Measurements from ENCODE around the gene MYH14. TPM values are rescaled to one million over a fixed set of nuclear protein-coding genes. Genes with fewer than 3 reads are reported as not detected.

Gene MYH14
- polyA plus RNA-seq, 1 of the 3 experiments (the other 2 are of a cell fraction), result 0.02 TPM

DNA sequence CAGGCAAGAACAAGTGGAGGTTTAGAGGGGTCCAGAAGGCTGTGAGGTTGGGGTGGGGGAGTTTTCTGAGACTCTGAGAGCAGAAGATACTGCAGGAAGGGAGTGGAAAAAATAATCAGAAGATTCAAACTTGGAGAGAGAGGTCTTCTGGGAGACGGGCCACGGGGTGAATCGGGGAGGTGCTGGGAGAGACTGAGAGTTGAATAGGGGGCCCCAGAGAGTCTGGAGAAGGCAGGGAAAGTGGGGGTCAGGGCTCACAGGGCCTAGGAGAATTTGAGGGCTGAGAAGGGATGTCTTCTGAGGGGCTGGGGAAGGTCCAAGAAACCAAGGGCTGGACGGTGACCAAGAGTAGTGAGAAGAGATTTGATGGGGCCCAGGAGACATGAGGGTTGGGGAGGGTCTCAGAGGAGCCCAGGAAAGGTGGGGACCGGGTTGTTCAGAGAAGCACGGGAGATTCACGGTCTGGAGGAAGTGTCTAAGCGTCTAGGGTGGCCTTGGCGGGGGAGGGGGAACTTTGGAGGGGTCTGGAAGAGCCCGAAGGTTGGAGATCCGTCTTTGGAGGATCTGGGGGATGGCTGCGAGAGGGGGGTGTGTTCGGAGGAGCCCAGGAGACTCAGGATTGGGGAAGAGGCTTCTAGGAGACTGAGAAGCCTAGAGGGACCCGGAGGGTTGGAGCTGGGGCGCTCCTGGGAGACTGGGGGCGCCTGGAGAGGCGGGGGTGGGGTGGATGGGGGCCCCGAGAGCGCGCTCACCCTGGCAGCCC lies 124.2 kb downstream of the MYH14 start:
- no peaks in the 10 kb centered on the region for H3K9me3 ChIP-seq
- H3K4me1 ChIP-seq (ENCODE audit: control insufficient read depth in 1 of 2, insufficient read depth in 2 of 2, low read depth in 1 of 2, low read length in 1 of 2), result peaks cover 0 to 44% of the 10 kb centered on the region in 2 experiments; a peak in 2 of 4 replicates
- no peaks in the 10 kb centered on the region for H3K9me2 ChIP-seq
- no peaks in the 10 kb centered on the region for H3K36me3 ChIP-seq (replicated peaks in 1 of 2; ENCODE audit: control insufficient read depth in 1 of 2, insufficient read depth in 2 of 2, low read length in 1 of 2)
- H3K27me3 ChIP-seq (ENCODE audit: insufficient read depth), result peaks cover 16% of the 10 kb centered on the region; the same call in 1 of the 2 replicates
- TF ChIP-seq CHD2 (IDR thresholded peaks at IDR 0.05; ENCODE audit: low read length, partially characterized antibody) (no peak), FOXM1 (IDR thresholded peaks at IDR 0.05; ENCODE audit: low read depth) (no peak), GABPA (IDR thresholded peaks at IDR 0.05; ENCODE audit: low read depth) (no peak), FOSL2 (IDR thresholded peaks at IDR 0.05; ENCODE audit: borderline replicate concordance, low read depth) (no peak), SIN3A (IDR thresholded peaks at IDR 0.05; ENCODE audit: borderline replicate concordance, low read depth, low read length) (no peak), NFIC (IDR thresholded peaks at IDR 0.05; ENCODE audit: borderline replicate concordance) (no peak), NRF1 (IDR thresholded peaks at IDR 0.05; ENCODE audit: low read depth, low read length) (no peak), TEAD4 (IDR thresholded peaks at IDR 0.05; ENCODE audit: borderline replicate concordance, insufficient read depth) (no peak), CTCF (IDR thresholded peaks at IDR 0.05) (no peak), GATA2 (CRISPR knock-in tag; IDR thresholded peaks at IDR 0.05) (no peak), SMC3 (IDR thresholded peaks at IDR 0.05; ENCODE audit: low read depth, low read length) (no peak)
- no peak overlapping the region for H3K9ac ChIP-seq
- H2AFZ ChIP-seq (ENCODE audit: low read depth), result no peak overlapping the region
- 0 out of 2 replicates have a peak, but pooled peaks cover 3% of the 10 kb centered on the region for H4K20me1 ChIP-seq (ENCODE audit: insufficient read depth)
- peaks cover 9% of the 10 kb centered on the region for H3F3A ChIP-seq (replicated peaks; ENCODE audit: insufficient read depth)
- 45% methylated on average over 19 of the region's 20 CpGs for WGBS (ENCODE audit: low lambda C conversion rate)
- CTCF ChIA-PET, result interaction anchor here (0.7 to 2.4 kb wide), 15 partner anchors 11 to 395 kb away, joined by 3 to 17 read pairs (median 5); no protein-coding TSS in a partner anchor
- POLR2A ChIA-PET, result interaction anchor here (1.0 kb wide), 2 partner anchors 11 to 12 kb away, joined by 3 to 5 read pairs; no protein-coding TSS in a partner anchor
- H3K4me2 ChIP-seq, result no peak overlapping the region
- no peaks in the 10 kb centered on the region for H3K79me2 ChIP-seq (ENCODE audit: insufficient read depth)
- no peak for DNase-seq
- H3K4me3 ChIP-seq (ENCODE audit: low read depth in 2 of 2, low read length in 1 of 2), result no peak overlapping the region; a peak in 1 of 4 replicates
- H3K27ac ChIP-seq (ENCODE audit: low read depth in 2 of 2, low read length in 1 of 2), result no peak overlapping the region

- Histone ChIP-seq H3K27me3 (ENCODE audit: insufficient read depth) (peaks cover 16% of the 10 kb centered on the region; the same call in 1 of the 2 replicates), H3F3A (replicated peaks; ENCODE audit: insufficient read depth) (peaks cover 9% of the 10 kb centered on the region), H3K9me3 (no peaks in the 10 kb centered on the region)
These were observed 124.9 kb downstream of the MYH14 start for GRCh38 chr19:50328224-50328872.

More at GRCh38 chr19:50328224-50328872, 124.9 kb downstream of the MYH14 start:
- H3K79me2 ChIP-seq (ENCODE audit: insufficient read depth), result no peaks in the 10 kb centered on the region
- peak overlapping the region; percentile 68; the same call in 1 of the 2 replicates for H3K4me2 ChIP-seq
- DNase-seq, result peak; percentile 55
- TF ChIP-seq EZH2phosphoT487 (IDR thresholded peaks at IDR 0.05; ENCODE audit: borderline replicate concordance, low read depth), result no peak
- no peak for TF ChIP-seq EP300 (IDR thresholded peaks at IDR 0.05; ENCODE audit: borderline replicate concordance in 1 of 2, low read depth in 1 of 2, low read length in 1 of 2)
- no peak for TF ChIP-seq FOXJ3 (CRISPR knock-in tag; IDR thresholded peaks at IDR 0.05)
- no peak for TF ChIP-seq MEF2A (IDR thresholded peaks at IDR 0.05; ENCODE audit: borderline replicate concordance, low read depth)
- TF ChIP-seq TCF12 (IDR thresholded peaks at IDR 0.05), result no peak
- no peak; the same call in 1 of the 2 replicates for TF ChIP-seq MAX (IDR thresholded peaks at IDR 0.05; ENCODE audit: low read depth)
- no peak for TF ChIP-seq MXI1 (IDR thresholded peaks at IDR 0.05; ENCODE audit: low read depth, low read length)
- no peak for TF ChIP-seq FOXM1 (IDR thresholded peaks at IDR 0.05; ENCODE audit: low read depth)
- TF ChIP-seq NRF1 (IDR thresholded peaks at IDR 0.05; ENCODE audit: low read depth, low read length), result no peak
- TF ChIP-seq RAD21 (IDR thresholded peaks at IDR 0.05; ENCODE audit: low read length), result no peak
- TF ChIP-seq TEAD4 (IDR thresholded peaks at IDR 0.05; ENCODE audit: borderline replicate concordance, insufficient read depth), result no peak
- TF ChIP-seq GATA2 (CRISPR knock-in tag; IDR thresholded peaks at IDR 0.05), result no peak
- TF ChIP-seq ELF1 (IDR thresholded peaks at IDR 0.05), result no peak
- no peak for TF ChIP-seq CTCF (IDR thresholded peaks at IDR 0.05)
- 0 out of 2 replicates have a peak, but pooled peaks cover 3% of the 10 kb centered on the region for H4K20me1 ChIP-seq (ENCODE audit: insufficient read depth)
- peaks cover 7 to 51% of the 10 kb centered on the region in 2 experiments; a peak in 2 of 4 replicates for H3K4me1 ChIP-seq (ENCODE audit: control insufficient read depth in 1 of 2, insufficient read depth in 2 of 2, low read depth in 1 of 2, low read length in 1 of 2)
- H3K9me2 ChIP-seq, result no peaks in the 10 kb centered on the region
- H2AFZ ChIP-seq (ENCODE audit: low read depth), result no peak overlapping the region
- H3K27ac ChIP-seq (ENCODE audit: low read depth in 2 of 2, low read length in 1 of 2), result peak overlapping the region in 1 of 2 experiments; percentile 63; a peak in 1 of 4 replicates
- POLR2A ChIA-PET, result interaction anchor here (0.8 to 1.0 kb wide), 3 partner anchors 12 to 16 kb away, joined by 3 to 5 read pairs (median 3); no protein-coding TSS in a partner anchor
- H3K4me3 ChIP-seq (ENCODE audit: low read depth in 2 of 2, low read length in 1 of 2), result peak overlapping the region; percentile 45 to 56
- no peaks in the 10 kb centered on the region for H3K36me3 ChIP-seq (replicated peaks in 1 of 2; ENCODE audit: control insufficient read depth in 1 of 2, insufficient read depth in 2 of 2, low read length in 1 of 2)
- CTCF ChIA-PET, result interaction anchor here (0.6 to 2.1 kb wide), 16 partner anchors 11 to 394 kb away, joined by 3 to 17 read pairs (median 4); no protein-coding TSS in a partner anchor
- no peak overlapping the region for H3K9ac ChIP-seq
- 3% methylated on average over 23 of the region's 104 CpGs for WGBS (ENCODE audit: low lambda C conversion rate)

All from SK-N-SH (cell line).